ENCODE results near the gene ACP4.

The ACP4 gene

GRCh38 chr19:50844296-50844935 lies 54.2 kb downstream of the ACP4 start:
- no peak for DNase-seq (ENCODE audit: low read depth in 2 of 2)

Data from stimulated activated CD4-positive, alpha-beta T cell treated with anti-CD3 and anti-CD28 coated beads, Interleukin-15, amount 100 ng/mL, for 48 hours (primary cell).